Measurements from ENCODE around the gene MUSTN1. TPM values are rescaled to one million over a fixed set of nuclear protein-coding genes. Genes with fewer than 3 reads are reported as not detected.

MUSTN1 gene
- total and polyA plus RNA-seq, 2 of the 13 experiments (the other 11 are each of a cell fraction or from before 2014, with no cell fraction given): 0.84 to 1.4 TPM

DNA sequence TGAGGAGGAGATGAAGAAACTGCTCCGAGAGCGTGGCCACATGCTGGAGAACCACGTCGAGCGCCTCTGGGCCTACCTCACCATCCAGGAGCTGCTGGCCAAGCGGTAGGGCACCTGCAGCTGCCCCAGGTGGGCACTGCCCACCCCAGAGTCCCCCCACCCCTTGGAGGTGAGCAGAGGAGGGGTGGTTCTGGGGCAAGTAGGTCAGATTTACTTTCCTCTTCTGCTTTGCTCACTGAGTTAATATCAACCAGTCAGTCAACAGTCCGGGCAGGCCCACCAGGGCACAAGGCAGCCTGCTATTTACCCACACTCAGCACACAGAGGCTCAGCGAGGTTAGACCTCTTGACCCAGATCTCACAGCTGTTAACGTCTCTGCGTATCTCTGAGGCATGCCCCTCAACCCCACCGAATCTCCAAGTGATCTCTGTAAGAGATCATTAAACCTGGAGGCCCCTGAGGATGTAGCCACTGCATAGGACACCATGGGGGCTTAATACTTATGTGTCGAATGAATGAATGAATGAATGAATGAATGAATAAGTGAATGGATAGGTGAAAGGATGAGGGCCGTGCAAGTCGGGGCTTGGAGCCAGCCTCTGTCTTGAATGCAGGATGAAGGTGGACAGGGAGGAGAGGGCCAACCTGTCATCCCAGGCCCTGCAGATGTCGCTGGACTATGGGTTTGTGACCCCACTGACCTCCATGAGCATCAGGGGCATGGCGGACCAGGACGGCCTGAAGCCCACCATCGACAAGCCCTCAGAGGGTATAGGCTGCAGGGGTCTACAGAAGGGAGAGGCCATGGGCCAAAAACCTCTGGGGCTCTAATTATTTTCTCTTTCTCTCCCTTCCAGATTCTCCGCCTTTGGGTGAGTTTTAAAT, 48.2 kb downstream of the MUSTN1 start (continued):
- TF ChIP-seq, protein P1, sequence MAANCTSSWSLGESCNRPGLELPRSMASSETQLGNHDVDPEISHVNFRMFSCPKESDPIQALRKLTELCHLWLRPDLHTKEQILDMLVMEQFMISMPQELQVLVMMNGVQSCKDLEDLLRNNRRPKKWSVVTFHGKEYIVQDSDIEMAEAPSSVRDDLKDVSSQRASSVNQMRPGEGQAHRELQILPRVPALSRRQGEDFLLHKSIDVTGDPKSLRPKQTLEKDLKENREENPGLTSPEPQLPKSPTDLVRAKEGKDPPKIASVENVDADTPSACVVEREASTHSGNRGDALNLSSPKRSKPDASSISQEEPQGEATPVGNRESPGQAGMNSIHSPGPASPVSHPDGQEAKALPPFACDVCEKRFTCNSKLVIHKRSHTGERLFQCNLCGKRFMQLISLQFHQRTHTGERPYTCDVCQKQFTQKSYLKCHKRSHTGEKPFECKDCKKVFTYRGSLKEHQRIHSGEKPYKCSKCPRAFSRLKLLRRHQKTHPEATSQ (CRISPR knock-in tag; IDR thresholded peaks at IDR 0.05; ENCODE audit: borderline replicate concordance): no peak
- TF ChIP-seq FOXA3 (CRISPR knock-in tag; IDR thresholded peaks at IDR 0.05) (peak; percentile 91), RARG (CRISPR knock-in tag; IDR thresholded peaks at IDR 0.05; ENCODE audit: low read depth) (no peak), SETDB1 (CRISPR knock-in tag; IDR thresholded peaks at IDR 0.05; ENCODE audit: borderline replicate concordance) (no peak), ZBTB21 (CRISPR knock-in tag; IDR thresholded peaks at IDR 0.05) (no peak), SMARCC2 (IDR thresholded peaks at IDR 0.05) (no peak), DNMT1 (CRISPR knock-in tag; IDR thresholded peaks at IDR 0.05) (no peak), U2AF1 (optimal IDR thresholded peaks at IDR 0.05; ENCODE audit: low read depth, low read length) (no peak), KDM5B (CRISPR knock-in tag; IDR thresholded peaks at IDR 0.05; ENCODE audit: borderline replicate concordance) (0 out of 2 replicates have a peak, but pooled peaks have one; percentile 43)
- TF ChIP-seq, protein P2, sequence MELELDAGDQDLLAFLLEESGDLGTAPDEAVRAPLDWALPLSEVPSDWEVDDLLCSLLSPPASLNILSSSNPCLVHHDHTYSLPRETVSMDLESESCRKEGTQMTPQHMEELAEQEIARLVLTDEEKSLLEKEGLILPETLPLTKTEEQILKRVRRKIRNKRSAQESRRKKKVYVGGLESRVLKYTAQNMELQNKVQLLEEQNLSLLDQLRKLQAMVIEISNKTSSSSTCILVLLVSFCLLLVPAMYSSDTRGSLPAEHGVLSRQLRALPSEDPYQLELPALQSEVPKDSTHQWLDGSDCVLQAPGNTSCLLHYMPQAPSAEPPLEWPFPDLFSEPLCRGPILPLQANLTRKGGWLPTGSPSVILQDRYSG (CRISPR knock-in tag; IDR thresholded peaks at IDR 0.05): no peak
- TF ChIP-seq, protein P3, sequence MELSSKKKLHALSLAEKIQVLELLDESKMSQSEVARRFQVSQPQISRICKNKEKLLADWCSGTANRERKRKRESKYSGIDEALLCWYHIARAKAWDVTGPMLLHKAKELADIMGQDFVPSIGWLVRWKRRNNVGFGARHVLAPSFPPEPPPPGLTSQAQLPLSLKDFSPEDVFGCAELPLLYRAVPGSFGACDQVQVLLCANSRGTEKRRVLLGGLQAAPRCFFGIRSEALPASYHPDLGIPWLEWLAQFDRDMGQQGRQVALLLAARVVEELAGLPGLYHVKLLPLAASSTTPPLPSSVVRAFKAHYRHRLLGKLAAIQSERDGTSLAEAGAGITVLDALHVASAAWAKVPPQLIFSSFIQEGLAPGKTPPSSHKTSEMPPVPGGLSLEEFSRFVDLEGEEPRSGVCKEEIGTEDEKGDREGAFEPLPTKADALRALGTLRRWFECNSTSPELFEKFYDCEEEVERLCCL (CRISPR knock-in tag; IDR thresholded peaks at IDR 0.05; ENCODE audit: borderline replicate concordance): no peak
- TF ChIP-seq, protein P4, sequence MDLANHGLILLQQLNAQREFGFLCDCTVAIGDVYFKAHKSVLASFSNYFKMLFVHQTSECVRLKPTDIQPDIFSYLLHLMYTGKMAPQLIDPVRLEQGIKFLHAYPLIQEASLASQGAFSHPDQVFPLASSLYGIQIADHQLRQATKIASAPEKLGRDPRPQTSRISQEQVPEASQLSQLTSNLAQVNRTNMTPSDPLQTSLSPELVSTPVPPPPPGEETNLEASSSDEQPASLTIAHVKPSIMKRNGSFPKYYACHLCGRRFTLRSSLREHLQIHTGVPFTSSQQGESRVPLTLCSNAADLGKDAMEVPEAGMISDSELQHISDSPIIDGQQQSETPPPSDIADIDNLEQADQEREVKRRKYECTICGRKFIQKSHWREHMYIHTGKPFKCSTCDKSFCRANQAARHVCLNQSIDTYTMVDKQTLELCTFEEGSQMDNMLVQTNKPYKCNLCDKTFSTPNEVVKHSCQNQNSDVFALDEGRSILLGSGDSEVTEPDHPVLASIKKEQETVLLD (CRISPR knock-in tag; IDR thresholded peaks at IDR 0.05; ENCODE audit: low read depth): no peak
- TF ChIP-seq, protein P5, sequence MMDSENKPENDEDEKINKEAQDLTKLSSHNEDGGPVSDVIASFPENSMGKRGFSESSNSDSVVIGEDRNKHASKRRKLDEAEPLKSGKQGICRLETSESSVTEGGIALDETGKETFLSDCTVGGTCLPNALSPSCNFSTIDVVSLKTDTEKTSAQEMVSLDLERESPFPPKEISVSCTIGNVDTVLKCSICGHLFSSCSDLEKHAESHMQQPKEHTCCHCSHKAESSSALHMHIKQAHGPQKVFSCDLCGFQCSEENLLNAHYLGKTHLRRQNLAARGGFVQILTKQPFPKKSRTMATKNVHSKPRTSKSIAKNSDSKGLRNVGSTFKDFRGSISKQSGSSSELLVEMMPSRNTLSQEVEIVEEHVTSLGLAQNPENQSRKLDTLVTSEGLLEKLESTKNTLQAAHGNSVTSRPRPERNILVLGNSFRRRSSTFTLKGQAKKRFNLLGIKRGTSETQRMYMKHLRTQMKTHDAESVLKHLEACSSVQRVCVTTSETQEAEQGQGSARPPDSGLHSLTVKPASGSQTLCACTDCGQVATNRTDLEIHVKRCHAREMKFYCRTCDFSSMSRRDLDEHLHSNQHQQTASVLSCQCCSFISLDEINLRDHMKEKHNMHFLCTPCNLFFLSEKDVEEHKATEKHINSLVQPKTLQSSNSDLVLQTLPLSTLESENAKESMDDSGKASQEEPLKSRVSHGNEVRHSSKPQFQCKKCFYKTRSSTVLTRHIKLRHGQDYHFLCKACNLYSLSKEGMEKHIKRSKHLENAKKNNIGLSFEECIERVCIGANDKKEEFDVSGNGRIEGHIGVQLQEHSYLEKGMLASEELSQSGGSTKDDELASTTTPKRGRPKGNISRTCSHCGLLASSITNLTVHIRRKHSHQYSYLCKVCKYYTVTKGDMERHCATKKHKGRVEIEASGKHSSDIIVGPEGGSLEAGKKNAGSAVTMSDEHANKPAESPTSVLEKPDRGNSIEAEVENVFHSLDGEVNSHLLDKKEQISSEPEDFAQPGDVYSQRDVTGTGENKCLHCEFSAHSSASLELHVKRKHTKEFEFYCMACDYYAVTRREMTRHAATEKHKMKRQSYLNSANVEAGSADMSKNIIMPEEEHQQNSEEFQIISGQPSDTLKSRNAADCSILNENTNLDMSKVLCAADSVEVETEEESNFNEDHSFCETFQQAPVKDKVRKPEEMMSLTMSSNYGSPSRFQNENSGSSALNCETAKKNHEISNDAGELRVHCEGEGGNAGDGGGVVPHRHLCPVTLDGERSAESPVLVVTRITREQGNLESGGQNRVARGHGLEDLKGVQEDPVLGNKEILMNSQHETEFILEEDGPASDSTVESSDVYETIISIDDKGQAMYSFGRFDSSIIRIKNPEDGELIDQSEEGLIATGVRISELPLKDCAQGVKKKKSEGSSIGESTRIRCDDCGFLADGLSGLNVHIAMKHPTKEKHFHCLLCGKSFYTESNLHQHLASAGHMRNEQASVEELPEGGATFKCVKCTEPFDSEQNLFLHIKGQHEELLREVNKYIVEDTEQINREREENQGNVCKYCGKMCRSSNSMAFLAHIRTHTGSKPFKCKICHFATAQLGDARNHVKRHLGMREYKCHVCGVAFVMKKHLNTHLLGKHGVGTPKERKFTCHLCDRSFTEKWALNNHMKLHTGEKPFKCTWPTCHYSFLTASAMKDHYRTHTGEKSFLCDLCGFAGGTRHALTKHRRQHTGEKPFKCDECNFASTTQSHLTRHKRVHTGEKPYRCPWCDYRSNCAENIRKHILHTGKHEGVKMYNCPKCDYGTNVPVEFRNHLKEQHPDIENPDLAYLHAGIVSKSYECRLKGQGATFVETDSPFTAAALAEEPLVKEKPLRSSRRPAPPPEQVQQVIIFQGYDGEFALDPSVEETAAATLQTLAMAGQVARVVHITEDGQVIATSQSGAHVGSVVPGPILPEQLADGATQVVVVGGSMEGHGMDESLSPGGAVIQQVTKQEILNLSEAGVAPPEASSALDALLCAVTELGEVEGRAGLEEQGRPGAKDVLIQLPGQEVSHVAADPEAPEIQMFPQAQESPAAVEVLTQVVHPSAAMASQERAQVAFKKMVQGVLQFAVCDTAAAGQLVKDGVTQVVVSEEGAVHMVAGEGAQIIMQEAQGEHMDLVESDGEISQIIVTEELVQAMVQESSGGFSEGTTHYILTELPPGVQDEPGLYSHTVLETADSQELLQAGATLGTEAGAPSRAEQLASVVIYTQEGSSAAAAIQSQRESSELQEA (CRISPR knock-in tag; IDR thresholded peaks at IDR 0.05; ENCODE audit: not compliant biosample characterization): no peak
- TF ChIP-seq, protein P6, sequence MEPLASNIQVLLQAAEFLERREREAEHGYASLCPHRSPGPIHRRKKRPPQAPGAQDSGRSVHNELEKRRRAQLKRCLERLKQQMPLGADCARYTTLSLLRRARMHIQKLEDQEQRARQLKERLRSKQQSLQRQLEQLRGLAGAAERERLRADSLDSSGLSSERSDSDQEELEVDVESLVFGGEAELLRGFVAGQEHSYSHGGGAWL (CRISPR knock-in tag; IDR thresholded peaks at IDR 0.05): no peak
